Measurements from ENCODE around the gene PCLAF.
A peak's percentile ranks its signal among the peaks of the same experiment; 100 is the strongest.
"Not testable (repeated sequence)": the region's sequence is repeated elsewhere in the genome, so short reads cannot be mapped to it uniquely, and the experiment has no call there.

PCLAF gene

DNA sequence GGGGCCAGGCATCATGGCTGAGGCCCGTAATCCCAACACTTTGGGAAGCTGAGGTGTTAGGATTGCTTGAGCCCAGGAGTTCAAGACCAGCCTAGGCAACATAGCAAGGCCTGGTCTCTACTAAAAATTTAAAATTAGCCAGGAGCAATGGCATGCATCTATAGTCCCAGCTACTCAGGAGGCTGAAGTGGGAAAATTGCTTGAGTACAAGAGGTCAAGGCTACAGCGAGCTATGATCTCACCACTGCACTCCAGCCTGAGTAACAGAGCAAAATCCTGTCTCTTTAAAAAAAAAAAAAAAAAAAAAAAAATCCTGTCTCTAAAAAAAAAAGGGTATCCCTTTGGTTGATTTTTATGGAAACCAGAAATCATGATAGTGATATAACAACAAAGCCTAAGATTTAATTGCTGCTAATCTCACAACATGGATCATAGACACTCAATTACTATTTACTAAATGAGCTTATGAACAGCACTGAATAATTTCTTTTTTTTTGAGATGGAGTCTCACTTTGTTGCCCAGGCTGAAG lies 12.1 kb downstream of the PCLAF start:
- no peak overlapping the region for H3K4me3 ChIP-seq (ENCODE audit: low read depth, low read length)

- no peak overlapping the region for H3K4me3 ChIP-seq (ENCODE audit: low read depth, low read length)
Observed at GRCh38 chr15:64361259-64361658, 20.0 kb downstream of the PCLAF start.

GRCh38 chr15:64356710-64357040 lies 24.6 kb downstream of the PCLAF start:
- peak overlapping the region; percentile 81 for H3K4me3 ChIP-seq (ENCODE audit: low read depth, low read length)

DNA sequence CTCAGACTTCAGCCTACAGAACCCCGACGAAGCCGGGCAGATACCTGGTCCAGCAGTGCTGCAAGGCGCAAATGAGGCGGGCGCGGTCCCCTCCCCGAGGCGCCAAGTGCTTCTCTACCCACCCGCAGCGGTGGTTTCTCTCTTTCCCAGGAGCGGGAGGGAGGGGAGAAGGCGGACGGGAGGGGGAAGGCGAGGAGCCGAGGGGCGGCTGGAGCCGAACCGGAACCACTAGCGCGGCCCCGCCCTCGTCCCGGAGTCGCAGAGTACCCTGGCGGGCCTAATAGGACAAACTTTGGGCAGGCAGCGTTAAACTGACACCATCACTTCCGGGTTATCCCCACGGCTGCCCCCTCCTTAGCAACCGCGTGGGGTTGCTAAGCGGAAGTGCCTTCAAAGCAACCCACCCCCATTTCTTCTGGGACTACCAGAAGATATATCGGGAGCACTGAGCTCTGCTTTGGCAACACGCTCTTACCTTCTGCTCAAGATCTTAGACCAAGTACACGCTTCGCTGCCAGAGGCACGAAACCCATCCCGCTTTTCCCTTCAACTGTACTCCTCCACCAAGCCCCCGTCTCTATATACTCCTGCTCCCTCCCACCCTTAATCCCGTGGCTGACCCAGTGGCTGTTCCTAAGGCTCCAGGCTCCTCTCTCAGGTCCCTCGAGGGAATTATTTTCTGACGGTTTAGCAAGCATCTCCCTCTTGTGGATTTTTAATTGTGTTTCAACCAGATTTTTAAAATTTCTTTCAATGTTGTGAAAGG lies 25.1 kb downstream of the PCLAF start, which contains the start of gene CSNK1G1:
Gene CSNK1G1 (minus strand): TSS at position 230 of the 766 bp plus-strand sequence. CDS start 55,674 bp downstream, outside the sequence.
- H3K4me3 ChIP-seq (ENCODE audit: low read depth, low read length) = peak within 1 kb of the TSS; percentile 81

- H3K4me3 ChIP-seq (ENCODE audit: low read depth, low read length) = peak overlapping the region; percentile 81
Observed at GRCh38 chr15:64355348-64355943, 25.8 kb downstream of the PCLAF start.

GRCh38 chr15:64354688-64355344 lies 26.4 kb downstream of the PCLAF start:
- H3K4me3 ChIP-seq (ENCODE audit: low read depth, low read length) = peak overlapping the region; percentile 81

- no peak overlapping the region for H3K4me3 ChIP-seq (ENCODE audit: low read depth, low read length)
Observed at GRCh38 chr15:64351265-64351664, 30.0 kb downstream of the PCLAF start.

- H3K4me3 ChIP-seq (ENCODE audit: low read depth, low read length) = no peak overlapping the region
Observed at GRCh38 chr15:64349375-64349774, 31.9 kb downstream of the PCLAF start.

- H3K4me3 ChIP-seq (ENCODE audit: low read depth, low read length) = no peak overlapping the region
Observed at GRCh38 chr15:64348455-64348854, 32.8 kb downstream of the PCLAF start.

- not testable (repeated sequence) for H3K4me3 ChIP-seq (ENCODE audit: low read depth, low read length)
Observed at GRCh38 chr15:64346242-64346641, 35.0 kb downstream of the PCLAF start.

GRCh38 chr15:64344651-64345294 lies 36.5 kb downstream of the PCLAF start:
- H3K4me3 ChIP-seq (ENCODE audit: low read depth, low read length) = no peak overlapping the region

- no peak overlapping the region for H3K4me3 ChIP-seq (ENCODE audit: low read depth, low read length)
Observed at GRCh38 chr15:64343841-64344240, 37.4 kb downstream of the PCLAF start.

- no peak overlapping the region for H3K4me3 ChIP-seq (ENCODE audit: low read depth, low read length)
Observed at GRCh38 chr15:64343222-64343621, 38.0 kb downstream of the PCLAF start.

GRCh38 chr15:64341961-64342360 lies 39.3 kb downstream of the PCLAF start:
- no peak overlapping the region for H3K4me3 ChIP-seq (ENCODE audit: low read depth, low read length)

DNA sequence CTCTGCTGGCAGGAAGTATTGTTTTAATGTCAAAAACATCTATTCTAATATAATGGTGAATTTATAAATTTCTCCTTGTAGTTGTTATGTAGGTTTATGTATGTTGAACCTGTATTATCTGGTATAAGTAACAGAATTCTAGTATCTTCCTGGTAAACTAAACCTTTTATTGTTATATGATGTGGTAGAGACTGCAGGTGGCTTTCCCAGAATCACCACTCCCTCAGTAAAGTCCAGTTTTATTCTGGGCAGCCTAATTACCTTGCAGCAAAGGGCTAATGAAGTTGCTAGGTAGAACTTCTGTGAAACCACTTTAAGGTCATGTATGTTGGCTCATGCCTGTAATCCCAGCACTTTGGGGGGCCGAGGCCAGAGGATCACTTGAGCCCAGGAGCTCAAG lies 40.9 kb downstream of the PCLAF start:
- no peak overlapping the region for H3K4me3 ChIP-seq (ENCODE audit: low read depth, low read length)

DNA sequence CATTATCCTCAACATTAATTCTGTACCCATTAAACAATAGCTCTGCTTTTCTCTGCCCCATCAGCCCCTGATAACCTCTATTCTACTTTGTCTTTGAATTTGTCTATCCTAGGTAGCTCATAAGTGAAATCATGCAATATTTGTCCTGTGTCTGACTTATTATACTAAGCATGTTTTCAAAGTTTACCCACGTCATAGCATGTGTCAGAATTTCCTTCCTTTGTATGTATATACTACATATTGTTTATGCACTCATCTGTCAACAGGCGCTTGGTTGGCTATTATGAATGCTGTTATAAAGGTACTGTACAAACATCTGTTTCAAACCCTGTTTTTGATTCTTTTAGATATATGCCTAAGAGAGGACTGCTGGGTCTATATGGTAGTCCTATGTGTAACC lies 43.5 kb downstream of the PCLAF start:
- no peak overlapping the region for H3K4me3 ChIP-seq (ENCODE audit: low read depth, low read length)

DNA sequence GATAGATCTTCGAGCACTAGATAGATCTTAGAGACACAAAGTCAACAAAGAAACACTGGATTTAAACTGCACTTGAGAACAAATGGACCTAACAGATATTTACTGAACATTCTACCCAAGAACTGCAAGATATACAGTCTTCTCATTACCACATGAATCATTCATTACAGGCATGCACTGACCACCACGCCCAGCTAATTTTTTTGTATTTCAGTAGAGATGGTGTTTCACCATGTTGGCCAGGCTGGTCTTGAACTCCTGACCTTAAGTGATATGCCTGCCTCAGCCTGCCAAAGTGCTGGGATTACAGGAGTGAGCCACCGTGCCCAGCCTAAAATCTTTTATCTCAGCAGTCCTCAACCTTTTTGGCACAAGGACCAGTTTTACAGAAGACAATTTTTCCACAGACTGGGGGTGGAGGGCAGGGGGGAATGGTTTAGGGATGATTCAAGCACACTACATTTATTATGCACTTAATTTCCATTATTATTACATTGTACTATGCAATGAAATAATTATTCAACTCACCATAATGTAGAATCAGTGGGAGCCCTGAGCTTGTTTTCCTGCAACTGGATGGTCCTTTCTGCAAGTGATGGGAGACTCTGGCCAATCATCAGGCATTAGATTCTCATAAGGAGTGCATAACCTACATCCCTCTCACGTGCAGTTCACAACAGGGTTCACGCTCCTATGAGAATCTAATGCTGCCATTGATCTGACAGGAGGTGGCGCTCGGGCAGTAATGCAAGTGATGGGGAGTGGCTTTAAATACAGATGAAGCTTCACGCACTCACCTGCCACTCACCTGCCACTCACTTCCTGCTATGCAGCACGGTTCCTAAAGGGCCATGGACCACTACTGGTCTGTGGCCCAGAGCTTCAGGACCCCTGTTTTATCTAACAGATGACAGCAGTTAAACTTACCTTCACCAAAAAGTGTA lies 47.0 kb downstream of the PCLAF start:
- no peak overlapping the region for H3K4me3 ChIP-seq (ENCODE audit: low read depth, low read length)

GRCh38 chr15:64333516-64333915 lies 47.7 kb downstream of the PCLAF start:
- no peak overlapping the region for H3K4me3 ChIP-seq (ENCODE audit: low read depth, low read length)

GRCh38 chr15:64331668-64332067 lies 49.6 kb downstream of the PCLAF start:
- not testable (repeated sequence) for H3K4me3 ChIP-seq (ENCODE audit: low read depth, low read length)

DNA sequence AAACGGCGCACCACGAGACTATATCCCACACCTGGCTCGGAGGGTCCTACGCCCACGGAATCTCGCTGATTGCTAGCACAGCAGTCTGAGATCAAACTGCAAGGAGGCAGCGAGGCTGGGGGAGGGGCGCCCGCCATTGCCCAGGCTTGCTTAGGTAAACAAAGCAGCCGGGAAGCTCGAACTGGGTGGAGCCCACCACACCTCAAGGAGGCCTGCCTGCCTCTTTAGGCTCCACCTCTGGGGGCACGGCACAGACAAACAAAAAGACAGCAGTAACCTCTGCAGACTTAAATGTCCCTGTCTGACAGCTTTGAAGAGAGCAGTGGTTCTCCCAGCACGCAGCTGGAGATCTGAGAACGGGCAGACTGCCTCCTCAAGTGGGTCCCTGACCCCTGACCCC lies 54.3 kb downstream of the PCLAF start:
- H3K4me3 ChIP-seq (ENCODE audit: low read depth, low read length) = not testable (repeated sequence)

Data from iPS-11a (cell line).